DOHH2 (cell line): ENCODE results near the gene RTP2.

Experiments
- EZH2phosphoT487 ChIP-seq: fragments of 200-600 bp; sonication (generic); IDR thresholded peaks from 2 replicates; pipeline ENCODE4 v1.6.1; 2017; ENCODE audit warnings: borderline replicate concordance, mild to moderate bottlenecking, antibody characterized with exemption, low read length, moderate library complexity, mixed read lengths
- TF ChIP-seq, protein P1 (sequence below): fragments of 200-600 bp; sonication (generic); IDR thresholded peaks from one replicate; pipeline ENCODE4 v1.5.1; 2014; ENCODE audit warnings: antibody characterized with exemption, mild to moderate bottlenecking, low read depth, low read length; ENCODE audit not compliant: poor library complexity, severe bottlenecking

DNA sequence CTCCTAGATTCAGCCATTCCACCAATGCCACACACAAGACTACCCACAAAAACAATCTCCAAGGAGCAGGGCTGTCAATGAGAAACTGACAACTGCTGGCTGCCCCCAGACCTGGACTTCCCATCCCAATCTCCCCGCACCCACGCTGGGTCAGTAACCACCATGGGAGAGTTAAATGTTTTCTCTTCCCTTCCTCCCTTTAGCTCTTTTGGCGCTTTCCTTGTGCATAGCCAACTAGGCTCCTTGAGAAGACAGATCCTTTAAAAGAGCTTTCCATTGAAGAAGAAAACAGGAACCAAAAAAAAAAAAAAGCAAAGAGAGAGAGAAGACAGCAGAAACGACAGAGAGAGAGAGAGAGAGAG, 34.6 kb upstream of the RTP2 start:
- TF ChIP-seq, protein P1, sequence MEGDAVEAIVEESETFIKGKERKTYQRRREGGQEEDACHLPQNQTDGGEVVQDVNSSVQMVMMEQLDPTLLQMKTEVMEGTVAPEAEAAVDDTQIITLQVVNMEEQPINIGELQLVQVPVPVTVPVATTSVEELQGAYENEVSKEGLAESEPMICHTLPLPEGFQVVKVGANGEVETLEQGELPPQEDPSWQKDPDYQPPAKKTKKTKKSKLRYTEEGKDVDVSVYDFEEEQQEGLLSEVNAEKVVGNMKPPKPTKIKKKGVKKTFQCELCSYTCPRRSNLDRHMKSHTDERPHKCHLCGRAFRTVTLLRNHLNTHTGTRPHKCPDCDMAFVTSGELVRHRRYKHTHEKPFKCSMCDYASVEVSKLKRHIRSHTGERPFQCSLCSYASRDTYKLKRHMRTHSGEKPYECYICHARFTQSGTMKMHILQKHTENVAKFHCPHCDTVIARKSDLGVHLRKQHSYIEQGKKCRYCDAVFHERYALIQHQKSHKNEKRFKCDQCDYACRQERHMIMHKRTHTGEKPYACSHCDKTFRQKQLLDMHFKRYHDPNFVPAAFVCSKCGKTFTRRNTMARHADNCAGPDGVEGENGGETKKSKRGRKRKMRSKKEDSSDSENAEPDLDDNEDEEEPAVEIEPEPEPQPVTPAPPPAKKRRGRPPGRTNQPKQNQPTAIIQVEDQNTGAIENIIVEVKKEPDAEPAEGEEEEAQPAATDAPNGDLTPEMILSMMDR = no peak
- TF ChIP-seq EZH2phosphoT487 = no peak
